Stimulated activated naive CD4-positive, alpha-beta T cell (primary cell): ENCODE results near the gene PCYT2.

Experiments
- DNase-seq, 6 experiments: peaks; one replicate each; lab custom pipeline; 2025; lab: John Stamatoyannopoulos, UW

The PCYT2 gene

DNA sequence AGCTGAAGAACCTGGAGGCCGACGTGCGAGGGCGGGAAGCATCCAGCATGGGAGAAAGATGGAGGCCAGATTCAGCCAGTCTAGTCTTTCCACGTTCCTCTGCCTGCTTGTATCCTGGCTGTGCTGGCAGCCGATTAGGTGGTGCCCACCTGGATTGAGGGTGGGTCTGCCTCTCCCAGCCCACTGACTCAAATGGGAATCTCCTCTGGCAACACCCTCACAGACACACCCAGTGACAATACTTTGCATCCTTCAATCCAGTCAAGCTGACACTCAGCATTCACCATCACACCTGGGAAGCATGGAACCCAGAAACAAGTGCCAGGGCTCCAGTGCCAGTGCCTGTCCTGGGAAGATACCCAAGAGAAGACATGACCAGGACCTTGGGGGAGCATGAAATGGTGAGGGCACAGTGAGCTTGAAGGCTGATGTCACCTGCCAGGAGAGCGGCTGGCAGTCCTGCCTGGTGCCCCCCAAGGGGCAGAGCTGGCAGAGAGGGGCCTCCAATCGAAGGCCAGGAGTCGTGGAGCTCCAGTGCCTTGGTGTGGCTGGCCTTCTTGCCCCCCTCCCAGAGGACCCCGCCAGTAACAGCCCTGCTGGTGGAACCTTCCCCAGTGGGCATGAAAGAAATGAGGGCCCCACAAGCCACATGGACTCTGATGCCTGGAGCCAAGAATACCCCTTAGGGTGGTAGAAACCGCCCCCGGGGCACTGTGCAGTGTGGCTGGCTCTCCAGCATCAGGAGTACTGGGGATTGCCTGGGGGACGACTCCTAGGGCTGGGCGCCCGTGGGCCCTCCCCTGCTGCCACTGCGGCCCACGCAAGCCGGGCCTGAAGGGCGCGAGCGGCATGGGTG, 9.8 kb downstream of the PCYT2 start:
- DNase-seq, result no peak

DNA sequence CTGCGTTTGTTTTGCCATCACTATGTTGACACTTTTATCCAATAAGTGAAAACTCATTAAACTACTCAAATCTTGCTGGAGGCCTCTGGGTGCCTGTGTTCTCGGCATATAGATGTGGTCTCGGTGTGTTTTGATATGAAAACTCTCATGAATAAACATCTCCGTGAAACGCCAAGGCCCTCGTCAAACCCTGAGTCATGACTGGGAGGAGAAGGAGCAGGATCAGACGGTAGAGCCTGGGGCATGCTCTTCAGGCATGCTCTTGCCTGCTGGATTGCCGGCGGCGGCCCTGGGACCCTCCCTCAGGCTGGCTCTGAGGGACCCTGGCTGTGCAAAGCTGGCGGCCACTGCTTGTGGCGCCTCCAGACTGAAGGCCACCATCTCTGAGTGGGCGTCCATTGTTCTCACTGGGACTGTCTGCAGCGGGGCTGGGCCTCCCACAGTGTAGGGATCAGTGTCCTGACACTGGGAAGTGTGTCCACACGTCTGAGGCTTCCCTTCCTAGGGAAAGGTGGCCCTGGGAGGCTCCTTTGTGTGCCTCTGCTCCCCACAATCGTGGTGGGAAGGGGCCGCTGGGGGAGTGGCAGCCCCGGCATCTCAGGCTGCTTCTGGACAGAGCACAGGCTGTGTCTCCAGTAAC, 10.9 kb downstream of the PCYT2 start:
- DNase-seq, result no peak

DNA sequence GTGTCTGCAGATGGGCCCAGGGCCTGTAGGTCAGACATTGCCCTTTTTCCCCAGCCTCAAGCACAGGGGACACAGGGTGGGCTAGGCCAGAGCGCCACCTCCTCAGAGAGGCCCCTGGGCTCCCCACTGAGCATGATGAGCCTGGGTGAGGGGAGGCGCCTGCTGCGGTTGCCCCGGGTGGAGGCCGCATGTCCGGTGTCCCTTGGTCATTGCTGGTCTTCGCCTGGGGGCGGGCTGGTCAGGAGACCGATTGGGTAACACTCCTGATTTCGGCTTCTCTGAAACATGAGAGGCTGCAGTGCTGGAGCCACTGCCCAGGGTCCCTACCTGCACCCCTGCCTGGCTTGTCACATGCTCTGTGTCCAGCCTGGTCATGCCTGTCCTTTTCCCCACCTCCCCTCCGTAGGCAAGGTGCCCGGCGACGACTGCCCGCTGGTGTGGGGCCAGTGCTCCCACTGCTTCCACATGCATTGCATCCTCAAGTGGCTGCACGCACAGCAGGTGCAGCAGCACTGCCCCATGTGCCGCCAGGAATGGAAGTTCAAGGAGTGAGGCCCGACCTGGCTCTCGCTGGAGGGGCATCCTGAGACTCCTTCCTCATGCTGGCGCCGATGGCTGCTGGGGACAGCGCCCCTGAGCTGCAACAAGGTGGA, 11.6 kb downstream of the PCYT2 start:
- no peak for DNase-seq

DNA sequence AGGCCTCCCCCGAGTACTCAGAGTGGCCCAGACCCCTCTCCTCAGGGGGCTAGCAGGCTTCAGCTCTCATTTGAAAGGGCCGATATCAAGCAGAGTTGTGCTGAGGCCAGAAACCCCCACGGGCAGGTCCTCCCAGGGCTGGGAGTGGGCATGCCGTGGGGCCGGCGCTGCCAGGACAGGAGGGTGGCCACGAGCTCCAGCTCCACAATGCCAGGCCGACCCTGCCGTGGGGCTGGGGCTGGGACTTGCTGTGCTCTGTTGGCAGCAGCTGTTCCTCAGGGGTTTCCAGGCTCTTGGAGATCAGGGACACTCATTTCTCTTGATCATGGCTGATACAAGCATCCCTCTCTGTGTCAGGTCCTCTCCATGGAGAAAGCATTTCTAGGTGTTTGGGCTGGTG, 12.3 kb downstream of the PCYT2 start:
- no peak for DNase-seq

DNA sequence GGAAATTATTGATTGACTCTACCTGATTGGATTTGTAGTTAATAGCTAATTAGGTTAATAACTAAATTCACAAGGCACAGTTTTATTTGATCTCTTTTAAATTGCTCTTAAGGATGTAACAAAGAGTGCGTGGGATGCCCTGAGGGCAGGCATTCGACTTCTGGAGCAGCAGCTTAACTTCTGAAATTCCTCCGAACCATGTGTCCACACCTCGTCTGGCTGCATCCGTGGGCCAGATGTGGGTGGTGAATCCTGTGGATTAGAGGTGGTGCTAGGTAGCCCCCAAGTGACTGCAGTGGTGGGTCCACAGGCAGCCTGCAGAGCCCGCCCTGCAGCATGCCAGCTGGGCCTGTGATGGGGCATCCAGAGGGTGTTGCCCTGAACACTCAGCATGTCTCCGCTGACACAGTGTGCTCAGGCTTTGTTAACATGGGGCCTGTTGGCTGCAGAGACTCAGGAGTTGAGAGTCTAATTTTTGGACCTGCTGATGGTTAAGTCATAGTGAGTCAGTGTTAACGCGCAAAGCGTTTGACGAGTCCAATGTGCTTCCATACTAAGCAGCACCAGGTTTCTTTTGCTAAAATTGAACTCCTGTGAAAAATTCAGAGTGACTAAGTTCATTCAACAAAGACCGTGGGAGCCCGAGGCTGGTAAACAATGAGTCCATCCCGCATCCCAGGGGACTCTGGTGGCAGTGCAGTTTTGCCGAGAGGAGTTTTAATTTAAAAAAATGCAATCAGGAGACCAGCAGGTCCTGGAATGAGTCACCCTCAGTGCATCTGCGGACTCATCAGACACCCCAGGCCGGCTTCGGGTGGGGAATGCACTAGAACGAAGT, 13.0 kb downstream of the PCYT2 start:
- no peak for DNase-seq

DNA sequence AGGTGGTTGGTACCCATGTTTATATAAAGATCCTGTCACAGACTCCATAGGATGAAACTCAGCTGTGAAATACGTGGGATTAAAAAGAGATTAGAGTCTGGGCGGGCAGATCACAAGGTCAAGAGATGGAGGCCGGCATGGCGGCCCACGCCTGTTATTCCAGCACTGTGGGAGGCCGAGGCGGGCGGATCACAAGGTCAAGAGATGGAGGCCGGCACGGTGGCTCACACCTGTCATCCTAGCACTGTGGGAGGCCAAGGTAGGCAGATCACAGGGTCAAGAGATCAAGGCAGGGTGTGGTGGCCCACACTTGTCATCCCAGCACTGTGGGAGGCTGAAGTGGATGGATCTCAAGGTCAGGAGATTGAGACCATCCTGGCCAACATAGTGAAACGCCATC, 15.8 kb downstream of the PCYT2 start:
- no peak for DNase-seq

DNA sequence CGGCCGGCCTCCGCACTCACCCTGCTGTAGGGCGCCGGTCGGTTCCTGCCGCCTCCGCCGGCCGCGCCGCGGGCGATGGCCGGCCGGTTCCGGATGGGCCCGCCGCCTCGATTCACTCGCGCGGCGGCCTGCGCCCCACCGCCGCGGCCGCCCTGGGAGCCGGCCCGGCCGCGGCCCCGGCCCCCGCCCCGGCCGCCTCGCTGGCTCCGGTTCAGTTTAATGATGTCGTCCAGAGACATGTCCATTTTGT, 20.0 kb downstream of the PCYT2 start:
- DNase-seq, result no peak

DNA sequence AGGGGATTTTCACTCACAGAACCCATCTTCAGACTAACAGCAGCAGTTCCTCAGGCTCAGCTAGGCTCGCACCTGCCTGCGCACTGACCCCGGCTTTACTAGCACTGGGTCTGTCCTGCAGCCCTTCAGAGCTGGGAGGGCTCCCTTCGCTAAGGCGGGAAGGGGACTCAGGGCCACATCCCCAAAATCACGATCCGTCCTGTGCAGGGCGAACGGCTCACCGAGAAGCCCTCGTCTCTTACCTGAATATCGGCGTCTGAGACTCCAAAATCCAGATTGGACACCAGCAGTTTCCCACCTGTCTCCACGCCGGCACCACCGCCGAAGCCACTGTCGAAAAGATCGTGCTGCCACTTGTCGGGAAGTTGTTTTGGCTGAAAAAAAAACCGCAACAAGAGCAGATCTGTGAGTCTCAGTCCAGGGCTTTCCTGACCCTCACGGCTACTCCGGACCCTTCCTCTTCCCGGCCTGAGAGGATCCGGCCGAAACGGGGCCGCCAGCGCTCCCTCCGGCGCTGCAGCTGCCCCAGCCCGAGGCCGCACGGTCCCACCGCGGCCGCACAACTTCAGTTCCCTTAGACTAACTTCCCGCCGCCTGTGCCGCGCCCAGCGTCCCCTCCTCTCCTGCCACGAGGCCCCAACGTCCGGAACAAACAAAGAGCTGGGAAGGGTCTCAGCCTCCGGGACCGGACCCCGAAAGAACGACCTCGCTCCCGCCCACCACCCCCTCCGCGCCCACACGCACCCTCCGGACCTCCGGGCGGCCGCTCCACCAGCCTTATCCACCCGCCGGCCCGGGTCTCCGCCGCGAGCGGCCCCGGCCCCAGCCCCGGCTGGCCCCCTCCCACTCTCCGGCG, 20.5 kb downstream of the PCYT2 start:
- peak in 1 of 6 experiments; percentile 33 for DNase-seq

DNA sequence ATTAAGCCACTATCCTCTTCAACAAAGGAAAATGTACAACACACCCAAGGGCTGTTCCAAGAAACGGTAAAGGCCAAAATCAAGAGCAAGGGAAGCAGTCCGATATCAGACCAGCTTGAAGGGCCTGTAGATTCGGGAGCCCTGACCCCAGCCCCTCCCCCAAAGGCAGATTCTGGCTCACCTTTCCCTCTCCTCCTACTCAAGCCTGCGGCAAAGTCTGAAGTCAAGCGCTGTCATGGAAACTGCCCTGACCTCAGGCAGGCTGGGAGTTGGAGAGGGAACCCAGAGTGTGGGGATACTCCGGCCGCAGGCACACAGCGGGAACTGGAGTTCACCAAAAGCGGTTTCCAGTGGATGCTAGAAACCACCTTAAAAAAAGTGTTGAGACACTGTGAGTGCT, 21.6 kb downstream of the PCYT2 start:
- DNase-seq, result no peak

DNA sequence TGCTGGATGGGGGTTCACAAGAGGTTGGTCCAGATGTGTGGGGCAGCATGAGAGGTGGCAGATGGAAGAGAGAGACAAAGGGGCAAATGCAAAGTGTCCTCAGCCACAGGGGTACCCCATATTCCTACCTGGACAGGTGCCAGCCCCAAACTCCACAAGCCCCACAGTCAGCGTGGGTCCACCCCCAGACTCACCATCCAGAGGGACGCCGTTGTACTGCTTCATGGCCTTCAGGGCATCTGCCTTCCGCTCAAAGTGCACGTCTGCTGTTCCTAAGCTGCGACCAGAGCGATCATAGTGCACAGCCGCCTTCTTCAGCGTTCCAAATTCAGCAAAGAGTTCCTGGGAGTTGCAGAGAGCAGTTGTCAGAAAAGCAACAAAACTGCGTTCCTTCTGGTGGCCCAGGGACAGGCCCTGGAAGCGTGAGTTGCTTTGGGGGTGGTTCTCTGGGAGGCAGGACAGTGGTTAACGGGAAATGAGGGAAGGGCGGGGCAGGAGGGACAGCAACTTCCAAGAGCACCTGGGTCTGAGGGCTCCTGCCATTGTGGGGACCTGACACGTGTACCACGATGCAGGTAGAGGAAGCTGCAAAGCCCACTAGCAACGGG, 22.1 kb downstream of the PCYT2 start:
- no peak for DNase-seq

DNA sequence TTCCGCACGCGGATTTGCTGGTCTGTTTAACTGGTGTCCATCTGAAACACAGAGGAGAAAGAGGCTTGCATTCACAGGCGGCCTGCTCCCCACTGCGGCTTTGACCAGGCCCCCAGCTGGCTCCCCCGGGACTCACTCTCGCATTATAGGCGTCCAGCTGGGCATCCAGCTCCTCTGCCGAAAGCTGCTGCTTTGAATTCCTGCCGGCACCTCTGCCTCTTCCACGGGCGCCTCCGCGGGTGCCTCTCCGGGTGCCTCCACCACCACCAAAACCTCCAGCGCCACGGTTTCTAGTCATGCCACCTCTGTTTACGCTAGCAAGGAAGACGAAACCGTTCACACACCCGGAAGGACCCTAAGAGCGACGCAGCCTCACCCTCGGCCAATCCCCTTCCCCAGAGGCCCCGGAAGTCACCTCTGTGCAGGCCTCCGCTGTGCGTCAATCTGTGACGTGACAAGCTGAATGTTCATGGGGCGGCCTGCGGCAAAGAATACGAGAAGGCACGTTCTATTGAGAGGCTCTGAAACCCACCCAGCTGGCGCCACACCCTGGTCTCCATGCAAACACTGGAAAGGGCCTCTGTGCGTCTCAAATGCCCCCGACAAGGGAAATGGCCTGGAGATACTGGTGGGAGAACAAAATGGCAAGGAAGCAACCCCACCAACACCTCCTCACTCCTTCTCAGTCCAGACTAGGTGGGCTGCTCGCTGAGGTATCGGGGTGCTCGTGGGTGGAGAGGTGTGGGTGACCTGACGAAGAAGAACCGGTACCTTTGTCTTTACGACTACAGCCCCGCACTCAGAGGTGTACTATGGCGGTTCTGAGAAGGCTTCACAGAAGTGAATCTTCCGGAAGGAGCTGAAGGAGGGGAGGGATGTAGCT, 22.9 kb downstream of the PCYT2 start:
- DNase-seq, result no peak

DNA sequence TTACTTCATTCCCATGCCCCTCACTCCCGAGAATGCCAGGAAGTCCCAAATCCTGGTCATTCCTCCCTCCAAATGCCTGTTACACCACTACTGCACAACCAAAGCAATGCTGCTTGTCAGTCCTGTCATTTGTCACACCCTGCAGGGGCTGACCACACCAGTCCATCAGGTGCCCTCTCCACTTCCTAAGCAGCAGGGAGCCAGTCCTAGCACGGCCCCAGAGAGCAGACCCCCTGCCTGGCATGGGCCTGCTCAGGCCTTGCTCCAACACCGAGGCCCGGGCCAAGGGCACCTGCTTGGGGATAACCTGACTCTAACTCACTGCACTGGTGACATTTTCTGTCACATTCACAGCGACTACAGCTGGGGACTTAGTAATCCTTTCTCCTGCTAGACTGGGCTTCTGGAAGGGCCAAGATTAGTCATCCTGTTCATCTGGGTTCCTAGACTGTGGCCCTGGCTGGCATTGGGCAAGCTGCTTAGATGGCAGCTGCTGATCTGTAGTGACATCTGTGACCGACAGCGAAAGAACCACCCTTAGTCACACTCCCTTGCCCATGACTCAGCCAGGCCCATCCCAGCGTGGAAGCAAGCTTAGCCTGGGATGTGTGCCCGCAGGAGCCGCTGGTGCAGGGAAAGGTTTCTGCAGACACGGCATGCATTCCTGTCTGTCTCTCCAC, 25.2 kb downstream of the PCYT2 start:
- no peak for DNase-seq

DNA sequence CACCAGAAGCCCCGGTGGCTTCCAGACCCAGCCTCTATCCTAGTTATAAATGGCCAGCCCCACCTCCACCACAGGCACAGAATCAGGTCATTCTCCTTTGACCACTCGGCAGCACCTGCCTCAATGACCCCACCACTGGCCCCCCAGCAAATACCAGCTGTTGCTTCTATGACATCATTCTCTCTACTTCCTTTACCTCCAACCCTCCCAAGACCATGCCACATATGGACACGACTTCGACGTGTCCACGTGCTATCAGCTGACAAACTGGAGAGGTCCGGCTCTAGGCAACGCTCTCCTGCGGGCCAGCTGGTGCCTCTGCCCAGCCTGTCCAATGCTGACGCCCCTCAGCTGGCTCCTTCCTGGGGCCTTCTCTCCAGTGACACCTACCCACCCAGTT, 25.7 kb downstream of the PCYT2 start:
- DNase-seq, result no peak

DNA sequence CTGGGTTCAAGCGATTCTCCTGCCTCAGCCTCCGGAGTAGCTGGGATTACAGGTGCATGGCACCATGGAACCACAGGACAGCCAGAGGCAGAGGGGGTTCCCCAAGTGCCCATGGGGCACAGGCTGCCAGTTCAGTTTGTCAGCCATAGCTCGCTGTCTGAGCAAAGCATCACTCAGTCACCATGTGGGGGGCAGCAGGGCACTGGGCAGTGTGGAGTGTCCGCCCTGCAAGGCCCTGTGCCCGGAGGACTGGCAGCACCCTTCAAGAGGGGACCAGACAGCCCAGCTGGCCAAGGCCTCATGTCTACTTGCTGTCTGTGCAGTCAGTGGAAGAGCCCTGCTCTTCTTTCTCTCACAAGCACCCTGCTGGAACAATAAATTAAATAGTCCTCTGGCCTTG, 26.2 kb downstream of the PCYT2 start:
- no peak for DNase-seq

DNA sequence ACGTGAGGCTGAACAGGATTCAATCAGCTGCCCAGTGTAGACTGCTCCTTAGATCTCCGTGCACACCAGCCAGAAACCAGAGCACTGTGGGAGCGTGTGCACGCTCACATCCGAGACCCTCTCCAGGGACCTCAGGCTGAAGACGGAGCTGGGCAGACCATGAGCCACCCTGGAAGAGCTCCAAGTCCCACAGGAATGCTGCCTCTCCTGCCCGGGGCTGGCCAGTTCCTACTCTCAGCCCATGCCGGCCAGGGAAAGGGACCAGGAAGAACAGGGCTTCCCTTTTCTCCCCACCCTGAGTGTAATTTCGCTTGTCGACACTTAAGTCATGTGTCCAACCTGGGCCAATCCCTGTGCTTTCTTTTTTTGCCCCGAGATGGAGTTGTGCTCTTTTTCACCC, 26.7 kb downstream of the PCYT2 start:
- no peak for DNase-seq

DNA sequence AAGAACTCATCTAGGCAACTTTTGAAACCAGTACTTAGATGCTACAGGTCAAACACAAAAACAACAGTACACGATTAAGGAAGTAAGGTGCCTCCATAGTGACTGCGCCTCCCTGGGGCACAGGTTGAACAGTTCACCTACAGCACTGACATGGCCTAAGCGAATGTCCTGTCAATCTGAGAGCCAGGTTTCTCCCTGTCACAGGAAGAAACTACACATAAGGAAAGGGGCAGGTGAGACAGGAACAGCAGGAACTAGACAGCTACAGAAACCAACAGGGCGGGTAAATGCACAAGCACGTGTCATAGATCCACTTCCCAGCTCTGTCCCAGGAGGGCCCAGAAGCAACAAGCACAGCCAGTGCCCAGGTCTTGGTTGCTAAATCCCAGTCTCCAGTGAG, 32.1 kb downstream of the PCYT2 start:
- no peak for DNase-seq

DNA sequence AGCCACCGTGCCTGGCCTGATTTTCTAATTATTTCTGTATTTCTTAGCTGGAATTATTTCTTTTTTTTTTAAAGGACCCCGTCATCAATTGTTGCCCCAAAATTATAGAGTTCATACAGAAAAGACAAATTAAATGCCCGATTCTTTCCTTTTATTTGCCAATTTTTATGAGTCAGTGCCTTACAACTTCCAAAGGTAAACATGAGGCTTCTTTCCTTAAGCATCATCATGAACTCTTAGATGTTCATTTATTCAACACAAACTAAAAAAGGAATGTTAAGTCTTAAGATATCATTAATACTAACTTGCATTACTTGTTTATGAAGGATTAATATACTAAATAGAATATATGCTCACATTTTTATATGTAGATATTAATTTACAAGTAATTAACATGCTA, 32.9 kb downstream of the PCYT2 start:
- DNase-seq, result no peak

DNA sequence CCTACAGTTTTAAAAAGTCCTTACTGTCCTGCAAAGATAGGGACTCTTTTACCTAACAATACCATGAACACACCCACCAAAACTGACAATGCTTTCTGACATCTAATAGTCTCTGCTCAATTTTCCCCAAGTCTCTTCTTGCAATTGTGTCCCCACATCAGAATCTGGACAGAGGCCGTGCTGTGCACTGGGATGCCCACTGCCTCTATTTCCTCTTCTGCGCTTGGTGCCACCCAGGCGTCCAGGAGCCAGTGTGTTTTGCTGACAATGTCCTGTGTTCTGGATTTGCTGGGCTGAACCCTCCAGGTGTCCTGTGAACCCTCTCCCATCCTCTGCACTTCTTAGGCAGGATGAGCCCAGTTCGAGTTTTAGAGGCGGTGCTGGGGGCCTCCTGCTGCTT, 33.6 kb downstream of the PCYT2 start:
- DNase-seq, result no peak

DNA sequence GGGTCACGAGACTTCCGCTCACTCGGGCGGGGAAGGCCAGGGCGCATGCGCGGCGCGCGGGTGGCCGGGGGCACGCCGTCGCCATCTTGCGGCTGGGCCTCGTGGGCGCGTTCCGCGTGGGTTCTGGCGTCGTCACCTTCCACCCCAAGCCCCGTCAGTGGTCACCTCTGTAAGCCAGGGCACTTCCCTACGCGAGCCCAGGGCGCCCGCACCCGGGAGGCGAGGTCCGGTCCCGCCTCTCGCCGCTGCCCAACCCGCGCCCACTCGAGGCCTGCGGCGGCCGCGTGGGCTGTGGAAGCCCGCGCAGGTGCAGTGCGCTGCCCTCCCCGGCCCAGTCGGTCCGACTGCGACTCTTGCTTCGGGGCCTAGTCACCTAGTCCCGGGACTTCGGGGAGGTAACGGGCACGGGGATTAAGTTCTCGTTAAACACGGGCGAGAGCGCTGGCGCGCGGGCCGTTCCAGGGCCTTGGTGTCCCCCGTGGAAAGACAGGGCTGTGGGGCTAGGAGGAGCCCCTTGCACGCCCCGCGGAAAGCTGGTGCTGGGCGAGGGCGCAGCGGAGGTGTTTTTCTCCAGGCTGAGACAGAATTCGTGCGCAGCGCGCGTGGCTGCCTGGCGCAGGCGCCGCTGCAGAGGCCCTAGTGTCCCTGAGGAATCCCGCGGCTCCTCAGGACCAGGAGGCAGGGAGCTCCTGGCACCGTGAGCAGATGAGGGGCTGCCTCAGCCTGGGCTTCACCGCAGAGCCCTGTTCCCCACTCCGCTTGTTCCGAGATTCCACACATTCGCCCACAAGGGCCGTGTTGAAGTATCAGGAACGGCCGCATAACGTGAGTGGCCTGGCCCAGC, 39.6 kb downstream of the PCYT2 start:
- DNase-seq, result peak; percentile 89 to 96 (median 93)
